Occipital lobe (tissue), 2 donors: ENCODE measurements around the gene IQCB1. TPM values are rescaled to one million over a fixed set of nuclear protein-coding genes. Genes with fewer than 3 reads are reported as not detected.
"Not testable (repeated sequence)": the region's sequence is repeated elsewhere in the genome, so short reads cannot be mapped to it uniquely, and the experiment has no call there.

ENCODE experiments used
- DNase-seq: peaks from one replicate; lab custom pipeline; 2025; lab: John Stamatoyannopoulos, UW
- total RNA-seq: library from RNA; depleted of rRNA; stranded (reverse); fragments of >200 nt; gene quantifications from one replicate; pipeline ENCODE4 v1.2.3, GENCODE V29; 2014

The IQCB1 gene
- total RNA-seq, 1 donor from 2014 or later: 37.6 TPM

- no peak for DNase-seq
These were observed 86.1 kb downstream of the IQCB1 start for GRCh38 chr3:121748680-121749275.

GRCh38 chr3:121747976-121748375 is 86.9 kb downstream of the IQCB1 start:
- DNase-seq: no peak

GRCh38 chr3:121743106-121743505 is 91.8 kb downstream of the IQCB1 start:
- DNase-seq: not testable (repeated sequence)

- no peak for DNase-seq
These were observed 94.0 kb downstream of the IQCB1 start for GRCh38 chr3:121740896-121741295.

GRCh38 chr3:121739902-121740301 is 95.0 kb downstream of the IQCB1 start:
- DNase-seq: no peak

GRCh38 chr3:121737644-121738043 is 97.2 kb downstream of the IQCB1 start:
- no peak for DNase-seq

GRCh38 chr3:121736112-121736511 is 98.7 kb downstream of the IQCB1 start:
- no peak for DNase-seq

GRCh38 chr3:121735047-121735696 is 99.7 kb downstream of the IQCB1 start:
- DNase-seq: no peak

GRCh38 chr3:121730940-121731687 is 103.7 kb downstream of the IQCB1 start:
- no peak for DNase-seq

GRCh38 chr3:121724130-121724529 is 110.7 kb downstream of the IQCB1 start:
- DNase-seq: no peak

GRCh38 chr3:121723485-121723884 is 111.4 kb downstream of the IQCB1 start:
- no peak for DNase-seq

- no peak for DNase-seq
These were observed 112.4 kb downstream of the IQCB1 start for GRCh38 chr3:121722411-121722810.

GRCh38 chr3:121720163-121720562 is 114.7 kb downstream of the IQCB1 start:
- DNase-seq: no peak

Other genes with a start within 250 kb of the IQCB1 start
- 0.31 TPM for gene FBXO40, start 241.7 kb downstream of the IQCB1 start, total RNA-seq
- 1.9 TPM for gene HCLS1, start 174.2 kb downstream of the IQCB1 start, total RNA-seq
- 47.1 TPM for gene GOLGB1, start 85.3 kb downstream of the IQCB1 start, total RNA-seq
- 5.3 TPM for gene EAF2, start 149 bp upstream of the IQCB1 start, total RNA-seq
- 10.0 TPM for gene SLC15A2, start 59.3 kb upstream of the IQCB1 start, total RNA-seq
- gene ILDR1, start 187.2 kb upstream of the IQCB1 start, total RNA-seq: not detected
- gene CD86, start 220.3 kb upstream of the IQCB1 start, total RNA-seq: 1.7 TPM